Neural cell (in vitro differentiated cells): Measurements from ENCODE around the gene ASIP.
"Not testable (repeated sequence)": the region's sequence is repeated elsewhere in the genome, so short reads cannot be mapped to it uniquely, and the experiment has no call there.

Experiments used
- CTCF ChIP-seq: fragments of 450-650 bp; IDR thresholded peaks from 2 replicates; pipeline ENCODE4 v1.5.1; 2014; ENCODE audit warnings: antibody characterized with exemption, mild to moderate bottlenecking, moderate library complexity; ENCODE audit not compliant: poor library complexity, severe bottlenecking
- EP300 ChIP-seq: fragments of 450-650 bp; conservative IDR thresholded peaks from 2 replicates; pipeline ENCODE4 v1.6.1; 2014; ENCODE audit warnings: antibody characterized with exemption, mild to moderate bottlenecking, moderate library complexity; ENCODE audit not compliant: poor library complexity, severe bottlenecking
- EZH2 ChIP-seq: fragments of 200-600, 300-800 bp; shearing (Covaris generic), sonication (generic); IDR thresholded peaks from 2 replicates; pipeline ENCODE4 v1.6.1; 2014; ENCODE audit warnings: antibody characterized with exemption, low read length, borderline replicate concordance, mild to moderate bottlenecking; ENCODE audit not compliant: insufficient read depth, poor library complexity, severe bottlenecking
- POLR2AphosphoS5 ChIP-seq: IDR thresholded peaks from 2 replicates; pipeline ENCODE4 v1.6.1; 2012
- RAD21 ChIP-seq: fragments of 450-650 bp; conservative IDR thresholded peaks from 2 replicates; pipeline ENCODE4 v1.6.1; 2014; ENCODE audit warnings: antibody characterized with exemption, mild to moderate bottlenecking, moderate library complexity
- REST ChIP-seq: IDR thresholded peaks from 2 replicates; pipeline ENCODE4 v1.6.1; 2012; ENCODE audit warnings: borderline replicate concordance
- SMC3 ChIP-seq: fragments of 450-650 bp; conservative IDR thresholded peaks from 2 replicates; pipeline ENCODE4 v1.6.1; 2014; ENCODE audit warnings: antibody characterized with exemption, mild to moderate bottlenecking, moderate library complexity; ENCODE audit not compliant: poor library complexity
- TAF1 ChIP-seq: IDR thresholded peaks from 2 replicates; pipeline ENCODE4 v1.6.1; 2012; ENCODE audit warnings: low read depth

GRCh38 chr20:34224251-34224650, 17.0 kb upstream of the ASIP start:
- not testable (repeated sequence) for TF ChIP-seq CTCF, RAD21, EP300, TAF1, SMC3, POLR2AphosphoS5, REST, EZH2
